HK-2 (cell line): ENCODE results near the gene SURF2.

Experiments
- DNase-seq: peaks from one replicate; pipeline ENCODE4 v3.0.0-alpha.2; 2018; ENCODE audit not compliant: unreplicated experiment

SURF2 gene

GRCh38 chr9:133397370-133397769 lies 41.0 kb downstream of the SURF2 start:
- no peak for DNase-seq

GRCh38 chr9:133397895-133398294 lies 41.5 kb downstream of the SURF2 start:
- DNase-seq, result no peak

GRCh38 chr9:133400292-133400691 lies 43.9 kb downstream of the SURF2 start:
- DNase-seq, result no peak

- no peak for DNase-seq
Measured at GRCh38 chr9:133401588-133401987, 45.2 kb downstream of the SURF2 start.

- no peak for DNase-seq
Measured at GRCh38 chr9:133402689-133403088, 46.3 kb downstream of the SURF2 start.

GRCh38 chr9:133403766-133404453 lies 47.6 kb downstream of the SURF2 start:
- DNase-seq, result peak; percentile 56

- DNase-seq, result no peak
Measured at GRCh38 chr9:133404454-133405002, 48.2 kb downstream of the SURF2 start.

- no peak for DNase-seq
Measured at GRCh38 chr9:133405508-133406438, 49.4 kb downstream of the SURF2 start.

- DNase-seq, result peak; percentile 62
Measured at GRCh38 chr9:133406480-133407307, 50.3 kb downstream of the SURF2 start.

GRCh38 chr9:133408042-133408441 lies 51.7 kb downstream of the SURF2 start:
- DNase-seq, result no peak
